Activated gamma-delta T cell treated with anti-CD3 and anti-CD28 coated beads, Interleukin-2, amount 50 U/mL, for 16 hours (primary cell): Measurements from ENCODE around the gene GSTM2.
"Not testable (repeated sequence)": the region's sequence is repeated elsewhere in the genome, so short reads cannot be mapped to it uniquely, and the experiment has no call there.

Source experiments
- DNase-seq: peaks from one replicate; pipeline ENCODE4 v3.0.0-alpha.2; 2020; ENCODE audit warnings: low read depth

The GSTM2 gene

GRCh38 chr1:109644670-109645069 lies 23.2 kb upstream of the GSTM2 start:
- DNase-seq: no peak

- DNase-seq: no peak
These were observed 18.4 kb upstream of the GSTM2 start for GRCh38 chr1:109649491-109649914.

GRCh38 chr1:109650609-109651008 lies 17.2 kb upstream of the GSTM2 start:
- DNase-seq: no peak

- no peak for DNase-seq
These were observed 15.5 kb upstream of the GSTM2 start for GRCh38 chr1:109652402-109652801.

DNA sequence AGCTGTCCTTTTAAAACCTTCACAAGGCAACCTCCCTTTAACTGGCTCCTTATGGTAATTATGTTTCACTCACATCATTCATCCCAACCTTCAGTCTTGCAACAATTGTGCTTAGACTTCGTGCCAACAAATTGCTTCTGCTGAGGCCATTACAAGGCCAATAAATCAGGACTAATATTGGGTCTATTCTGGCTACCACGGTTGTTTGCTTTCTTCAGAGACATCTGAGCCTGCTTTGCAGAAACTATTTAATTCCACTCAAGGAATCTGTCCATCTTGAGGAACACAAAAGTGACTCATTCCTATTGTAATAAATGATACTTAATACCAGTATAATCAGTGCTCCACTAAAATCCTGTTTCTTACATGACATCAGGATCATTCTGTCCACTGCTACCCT lies 14.6 kb upstream of the GSTM2 start:
- no peak for DNase-seq

DNA sequence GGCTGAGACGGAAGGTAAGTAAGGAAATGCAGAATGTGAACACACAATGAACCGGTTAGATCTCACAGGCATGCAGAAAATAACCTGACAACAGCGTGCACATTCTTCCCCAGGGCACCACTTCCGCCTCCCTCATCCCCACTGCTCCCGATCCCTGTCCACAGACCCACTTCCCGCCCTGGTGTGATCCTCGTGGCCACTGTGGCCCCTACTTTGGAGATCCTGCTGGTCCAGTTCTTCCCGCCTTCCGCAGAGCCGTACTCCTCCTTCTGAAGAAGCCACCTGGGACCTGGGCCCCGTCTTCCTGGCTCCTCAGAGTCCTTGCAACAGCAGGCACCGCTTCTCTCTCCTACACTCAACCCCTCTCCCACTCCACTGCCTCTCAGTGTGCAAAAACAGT lies 13.3 kb upstream of the GSTM2 start:
- DNase-seq: no peak

- DNase-seq: peak; percentile 47
These were observed 12.0 kb upstream of the GSTM2 start, which contains the start of gene GSTM4 for GRCh38 chr1:109655615-109656519. GSTM4 (plus strand) TSS chr1:109656099; CDS start chr1:109656390, 291 bp downstream.

DNA sequence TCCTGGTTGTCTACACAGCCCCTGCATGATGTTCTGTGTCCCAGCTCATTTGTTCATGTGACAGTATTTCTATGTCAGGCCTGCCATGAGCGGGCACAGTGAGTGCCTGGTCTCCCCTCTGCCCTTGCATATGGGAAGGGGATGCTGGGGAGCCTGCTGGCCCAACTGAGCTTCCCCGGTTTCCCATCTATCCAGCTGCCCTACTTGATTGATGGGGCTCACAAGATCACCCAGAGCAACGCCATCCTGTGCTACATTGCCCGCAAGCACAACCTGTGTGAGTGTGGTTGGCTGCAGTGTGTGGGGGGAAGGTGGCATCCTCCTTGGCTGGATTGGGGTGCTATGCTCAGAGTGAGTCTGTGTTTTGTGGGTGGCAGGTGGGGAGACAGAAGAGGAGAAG lies 10.5 kb upstream of the GSTM2 start:
- no peak for DNase-seq

GRCh38 chr1:109657970-109658369 lies 9.9 kb upstream of the GSTM2 start:
- no peak for DNase-seq

GRCh38 chr1:109658533-109659042 lies 9.3 kb upstream of the GSTM2 start:
- no peak for DNase-seq

DNA sequence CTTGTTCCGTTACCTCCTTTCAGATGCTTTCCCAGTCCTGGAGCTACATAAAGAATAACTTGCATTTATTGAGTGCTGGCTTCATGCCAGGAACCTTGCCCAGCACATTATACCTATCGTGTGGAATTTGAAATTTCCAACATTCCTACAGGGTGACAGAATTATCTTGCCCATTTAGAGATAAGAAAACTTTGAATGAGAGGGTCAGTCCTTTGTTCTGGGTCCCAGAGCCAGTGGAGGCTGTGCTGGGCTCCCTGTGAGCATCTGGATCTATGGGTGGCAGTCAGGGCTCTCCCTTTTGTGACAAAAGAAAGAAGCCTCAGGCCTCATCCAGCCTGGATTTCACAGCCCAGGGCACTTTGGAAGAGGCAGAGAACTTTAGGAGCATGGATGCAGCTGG lies 8.7 kb upstream of the GSTM2 start:
- no peak for DNase-seq

GRCh38 chr1:109659997-109660690 lies 7.7 kb upstream of the GSTM2 start:
- no peak for DNase-seq

DNA sequence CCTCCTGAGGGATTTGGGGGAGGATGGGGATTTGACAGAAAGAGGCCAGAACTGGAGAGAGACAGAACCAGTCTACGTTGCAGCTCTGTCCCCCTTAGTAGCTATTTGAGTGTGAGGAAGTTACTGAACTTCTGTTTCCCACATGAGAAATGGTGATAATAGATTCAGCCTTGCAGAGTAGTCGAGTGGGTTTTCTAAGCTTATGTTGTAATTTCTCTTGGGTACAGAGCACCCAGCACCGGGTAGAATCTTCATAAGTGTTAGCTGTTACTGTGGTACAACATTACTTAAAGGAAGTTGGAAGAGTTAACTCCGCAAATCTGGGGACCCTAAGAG lies 7.2 kb upstream of the GSTM2 start:
- not testable (repeated sequence) for DNase-seq

GRCh38 chr1:109661391-109661790 lies 6.5 kb upstream of the GSTM2 start:
- DNase-seq: no peak

DNA sequence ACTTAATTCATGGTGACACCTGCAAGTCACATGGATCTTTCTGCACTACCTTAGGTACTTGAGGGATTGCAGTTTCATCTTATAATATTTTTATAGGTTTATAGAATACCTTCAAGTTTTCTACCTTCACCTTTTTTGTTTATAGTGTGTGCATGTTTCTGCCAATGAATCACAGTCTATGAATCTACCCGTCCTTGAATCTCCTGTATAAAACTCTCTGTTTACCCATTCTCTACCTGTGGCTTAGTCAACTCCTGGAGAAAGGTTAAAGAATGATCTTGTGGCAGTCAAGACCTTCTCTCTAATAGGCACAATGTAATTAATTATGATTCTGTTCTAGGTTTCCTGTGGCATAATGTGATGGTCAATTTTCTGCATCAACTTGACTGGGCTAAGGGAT lies 3.2 kb upstream of the GSTM2 start:
- no peak for DNase-seq

GRCh38 chr1:109668123-109668775 lies 392 bp downstream of the GSTM2 start:
- DNase-seq: no peak

DNA sequence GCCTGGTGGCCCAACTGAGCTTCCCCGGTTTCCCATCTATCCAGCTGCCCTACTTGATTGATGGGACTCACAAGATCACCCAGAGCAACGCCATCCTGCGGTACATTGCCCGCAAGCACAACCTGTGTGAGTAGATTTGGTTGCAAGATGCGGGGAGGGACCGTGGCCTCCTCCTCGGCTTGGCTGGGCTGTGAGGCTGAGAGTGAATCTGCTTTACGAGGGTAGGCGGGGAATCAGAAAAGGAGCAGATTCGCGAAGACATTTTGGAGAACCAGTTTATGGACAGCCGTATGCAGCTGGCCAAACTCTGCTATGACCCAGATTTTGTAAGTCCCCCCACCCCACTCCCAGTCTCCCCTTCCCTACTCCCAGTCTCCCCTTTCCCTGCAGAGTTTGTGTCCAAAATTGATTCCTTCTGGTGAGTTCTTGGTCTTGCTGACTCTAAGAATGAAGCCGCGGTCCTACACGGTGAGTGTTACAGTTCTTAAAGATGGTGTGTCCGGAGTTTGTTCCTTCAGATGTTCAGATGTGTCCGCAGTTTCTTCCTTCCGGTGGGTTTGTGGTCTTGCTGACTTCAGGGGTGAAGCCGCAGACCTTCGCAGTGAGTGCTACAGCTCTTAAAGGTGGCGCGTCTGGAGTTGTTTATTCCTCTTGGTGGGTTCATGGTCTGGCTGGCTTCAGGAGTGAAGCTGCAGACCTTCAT lies 1.5 kb downstream of the GSTM2 start:
- no peak for DNase-seq

GRCh38 chr1:109669949-109670302 lies 2.1 kb downstream of the GSTM2 start:
- not testable (repeated sequence) for DNase-seq

- no peak for DNase-seq
These were observed 3.2 kb downstream of the GSTM2 start for GRCh38 chr1:109671067-109671466.

DNA sequence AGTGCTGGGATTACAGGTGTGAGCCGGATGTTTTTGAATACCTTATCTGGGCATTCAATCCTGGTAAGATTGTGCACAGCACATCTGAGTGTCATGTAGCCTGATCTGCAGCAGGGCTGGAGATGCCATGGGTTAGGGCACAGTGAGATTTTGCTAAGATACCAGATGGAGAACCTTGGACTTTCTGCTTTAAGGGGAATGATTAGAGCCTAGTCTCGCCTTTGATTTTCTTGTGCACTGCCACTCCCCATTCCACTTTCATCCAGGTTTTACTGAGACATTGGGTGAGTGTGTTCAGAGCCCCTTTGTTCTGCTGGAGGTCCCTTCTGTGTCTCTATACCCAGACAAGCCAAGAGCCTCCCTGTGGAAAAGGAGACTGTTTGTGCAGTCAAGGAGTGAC lies 6.0 kb downstream of the GSTM2 start:
- DNase-seq: not testable (repeated sequence)

DNA sequence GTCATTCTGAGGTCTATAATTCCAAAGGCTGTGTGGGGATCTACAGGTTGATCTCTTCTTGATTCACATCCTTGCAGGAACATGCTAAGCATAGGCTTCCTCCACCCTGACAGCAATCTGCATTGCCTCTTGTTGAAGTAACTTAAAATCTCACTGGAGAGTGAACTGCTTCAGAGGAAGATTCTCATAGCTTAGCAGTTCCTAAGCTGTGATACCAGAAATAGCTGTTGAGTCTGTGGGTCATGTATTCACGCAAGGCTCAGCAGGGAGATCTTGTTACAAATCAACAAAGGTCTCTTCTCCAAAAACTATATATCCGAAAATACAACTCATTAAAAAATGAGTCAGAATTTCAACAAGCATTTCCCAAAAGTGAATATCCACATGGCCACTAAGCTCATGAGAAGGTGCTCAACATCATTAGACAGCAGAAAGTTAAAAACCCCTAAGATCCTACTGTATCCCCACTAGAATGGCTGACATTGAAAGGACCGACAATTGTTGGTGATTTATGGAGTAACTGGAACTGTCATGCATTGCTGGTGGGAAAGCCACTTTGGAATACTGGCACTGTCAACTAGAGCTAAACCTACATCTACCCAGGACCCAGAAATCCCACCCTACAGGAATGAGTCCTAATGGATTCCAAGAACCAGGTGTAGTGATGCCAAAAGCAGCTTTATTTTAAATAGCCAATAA lies 9.0 kb downstream of the GSTM2 start:
- not testable (repeated sequence) for DNase-seq
